HG02642 (cell line): ENCODE results near the gene SEC22A.
"Not testable (repeated sequence)": the region's sequence is repeated elsewhere in the genome, so short reads cannot be mapped to it uniquely, and the experiment has no call there.

Experiments used
- ATAC-seq: cut with Tn5 transposase; IDR thresholded peaks from one replicate; pipeline ENCODE4 v1.9.1; 2021; ENCODE audit warnings: mild to moderate bottlenecking; ENCODE audit not compliant: unreplicated experiment, poor library complexity

SEC22A gene

DNA sequence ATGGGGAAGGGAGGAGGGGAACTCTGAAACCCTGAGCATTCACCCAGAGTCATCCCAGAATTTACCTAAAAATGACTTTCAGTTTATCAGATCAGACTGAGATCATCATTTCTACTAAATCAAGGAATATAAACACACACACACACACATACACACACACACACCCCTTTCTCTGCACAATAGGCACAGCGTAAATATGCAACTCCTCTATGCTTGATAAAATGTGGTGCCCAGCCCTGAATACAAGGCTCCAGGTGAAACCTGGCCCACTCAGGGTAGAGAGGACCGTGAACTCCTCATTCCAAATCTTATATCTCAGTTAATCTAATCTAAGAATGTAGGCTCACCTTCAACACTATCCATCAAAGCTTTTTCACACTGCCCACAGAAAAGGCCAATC is 31.8 kb upstream of the SEC22A start:
- ATAC-seq = no peak

GRCh38 chr3:123180791-123181190 is 21.0 kb upstream of the SEC22A start:
- no peak for ATAC-seq

DNA sequence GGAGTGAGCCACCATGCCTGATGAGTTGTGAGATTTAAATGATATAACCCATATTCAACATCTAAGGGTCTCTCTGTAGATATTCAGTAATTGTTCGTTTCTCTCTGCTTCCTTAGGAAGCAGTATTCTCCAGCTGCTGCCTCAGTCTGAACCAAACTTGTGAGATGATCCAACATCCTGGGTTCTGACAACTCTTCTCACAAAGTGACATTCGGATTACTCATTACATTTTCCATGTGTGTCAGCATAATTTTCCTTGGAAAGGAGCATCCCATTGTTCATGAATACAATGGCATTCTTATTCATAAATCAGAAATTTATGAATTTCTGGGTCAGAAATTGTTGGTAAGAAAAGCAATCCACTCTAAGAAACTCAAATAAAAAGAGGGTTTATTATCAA is 15.0 kb upstream of the SEC22A start:
- ATAC-seq = no peak

- no peak for ATAC-seq
Observed at GRCh38 chr3:123188058-123188457, 13.7 kb upstream of the SEC22A start.

DNA sequence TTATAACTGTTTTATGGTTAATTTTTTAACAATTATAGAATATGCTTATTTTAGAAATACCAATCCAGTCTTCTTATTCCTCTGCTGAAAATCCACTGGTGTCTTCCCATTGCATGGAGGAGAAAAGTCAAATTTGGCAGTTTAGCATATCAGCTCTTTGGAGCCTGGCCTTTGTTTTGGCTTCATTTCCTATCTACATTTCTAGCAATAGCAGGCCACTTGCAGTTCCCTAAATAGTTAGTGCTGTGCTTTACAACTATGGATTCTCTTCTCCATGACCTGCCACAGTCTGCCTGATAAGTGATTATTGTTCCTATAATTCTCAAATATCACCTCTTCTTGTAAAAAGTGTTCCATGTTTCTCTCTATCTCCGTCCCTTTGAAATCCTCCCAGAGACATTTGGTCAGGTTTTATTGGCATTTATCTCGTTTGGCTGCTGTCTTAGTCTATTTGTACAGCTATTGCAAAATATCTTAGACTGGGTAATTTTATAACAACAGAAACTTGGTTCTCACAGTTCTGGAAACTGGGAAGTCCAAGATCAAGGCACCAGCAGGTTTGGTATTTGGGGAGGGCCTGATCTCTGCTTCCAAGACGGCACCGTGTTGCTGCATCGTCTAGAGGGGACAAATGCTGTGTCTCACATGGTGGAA is 8.2 kb upstream of the SEC22A start:
- ATAC-seq = no peak

- ATAC-seq = no peak
Observed at GRCh38 chr3:123194552-123194951, 7.2 kb upstream of the SEC22A start.

- ATAC-seq = no peak
Observed at GRCh38 chr3:123198372-123198771, 3.4 kb upstream of the SEC22A start.

- ATAC-seq = no peak
Observed at GRCh38 chr3:123201223-123201556, 553 bp upstream of the SEC22A start.

DNA sequence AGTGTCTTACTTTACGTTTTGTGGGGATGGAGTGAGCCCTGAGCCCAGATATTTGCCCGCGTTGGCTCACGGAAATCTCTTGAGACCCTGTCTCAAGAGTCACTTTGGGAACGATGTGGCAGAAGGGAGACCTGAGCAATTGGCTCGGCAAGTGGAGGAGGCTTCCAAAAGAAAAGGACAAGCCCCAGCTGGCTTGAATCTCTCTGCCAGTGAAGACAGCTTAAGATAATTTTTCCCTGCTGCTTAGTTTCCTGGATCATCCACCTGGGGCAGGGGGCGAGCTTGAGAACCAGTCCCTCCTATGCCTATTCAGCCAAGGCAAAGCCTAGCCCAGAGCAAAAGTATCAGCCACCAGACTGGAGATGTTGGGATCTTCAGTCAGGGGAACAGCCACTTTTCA is 708 bp downstream of the SEC22A start:
- ATAC-seq = no peak

- ATAC-seq = no peak
Observed at GRCh38 chr3:123218990-123219389, 17.2 kb downstream of the SEC22A start.

DNA sequence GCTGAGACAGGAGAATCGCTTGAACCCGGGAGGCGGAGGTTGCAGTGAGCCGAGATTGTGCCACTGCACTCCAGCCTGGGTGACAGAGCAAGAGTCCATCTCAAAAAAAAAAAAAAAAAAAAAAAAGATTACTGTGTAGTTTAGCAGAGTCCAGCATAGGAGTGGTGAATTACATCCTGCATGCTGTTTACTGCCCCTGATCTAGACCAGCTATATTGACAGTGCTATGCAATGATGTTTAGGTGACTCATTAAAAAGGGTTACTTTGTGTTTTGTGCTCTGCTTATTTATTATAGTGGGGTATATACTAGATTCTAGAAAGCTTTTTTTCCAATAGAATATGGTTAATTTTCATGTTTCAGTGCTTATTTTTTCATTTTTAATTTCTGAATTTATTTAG is 19.6 kb downstream of the SEC22A start:
- not testable (repeated sequence) for ATAC-seq

DNA sequence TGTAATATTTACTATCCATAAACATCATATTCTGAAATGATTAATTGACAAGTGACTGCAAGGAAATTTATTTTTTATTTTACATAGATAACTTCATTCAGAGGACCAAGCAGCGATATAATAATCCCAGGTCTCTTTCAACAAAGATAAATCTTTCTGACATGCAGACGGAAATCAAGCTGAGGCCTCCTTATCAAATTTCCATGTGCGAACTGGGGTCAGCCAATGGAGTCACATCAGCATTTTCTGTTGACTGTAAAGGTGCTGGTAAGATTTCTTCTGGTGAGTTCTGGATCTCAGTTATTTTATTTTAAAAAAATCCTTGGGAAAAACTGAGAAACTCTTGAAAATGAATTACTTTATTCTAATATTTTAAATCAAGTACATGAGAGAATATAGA is 23.3 kb downstream of the SEC22A start:
- ATAC-seq = no peak

GRCh38 chr3:123226549-123226948 is 24.8 kb downstream of the SEC22A start:
- ATAC-seq = no peak

GRCh38 chr3:123229145-123229544 is 27.4 kb downstream of the SEC22A start:
- ATAC-seq = no peak

DNA sequence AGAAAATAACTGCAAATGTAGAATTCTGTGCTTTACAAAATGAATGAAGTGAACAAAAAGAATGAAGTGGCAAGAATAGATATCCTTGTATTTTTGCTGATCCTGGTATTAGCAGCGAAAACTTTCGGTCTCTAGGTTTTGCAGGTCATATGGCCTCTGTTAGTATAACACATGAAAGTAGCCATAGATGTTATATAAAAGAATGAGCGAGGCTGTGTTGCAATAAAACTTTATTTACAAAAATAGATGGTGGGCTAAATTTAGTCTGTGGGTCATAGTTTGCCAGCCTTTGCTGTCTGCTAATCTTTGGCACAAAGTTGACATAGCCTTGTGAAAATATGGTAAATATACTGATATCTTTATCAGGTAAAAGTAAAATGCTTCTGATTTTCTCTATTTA is 35.2 kb downstream of the SEC22A start:
- ATAC-seq = no peak

DNA sequence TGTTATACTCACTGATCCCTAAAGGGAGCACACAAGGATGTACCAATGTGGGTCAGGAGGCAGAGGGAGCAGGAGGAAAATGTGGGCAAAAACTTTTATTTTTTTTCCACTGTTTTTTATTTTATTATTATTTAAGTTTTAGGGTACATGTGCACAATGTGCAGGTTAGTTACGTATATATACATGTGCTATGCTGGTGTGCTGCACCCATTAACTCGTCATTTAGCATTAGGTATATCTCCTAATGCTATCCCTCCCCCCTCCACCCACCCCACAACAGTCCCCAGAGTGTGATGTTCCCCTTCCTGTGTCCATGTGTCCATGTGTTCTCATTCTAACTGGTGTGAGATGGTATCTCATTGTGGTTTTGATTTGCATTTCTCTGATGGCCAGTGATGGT is 37.4 kb downstream of the SEC22A start:
- not testable (repeated sequence) for ATAC-seq

- ATAC-seq = no peak
Observed at GRCh38 chr3:123239756-123240155, 38.0 kb downstream of the SEC22A start.

GRCh38 chr3:123244128-123244527 is 42.4 kb downstream of the SEC22A start:
- no peak for ATAC-seq

GRCh38 chr3:123246866-123247265 is 45.1 kb downstream of the SEC22A start:
- ATAC-seq = no peak

GRCh38 chr3:123256256-123256655 is 54.5 kb downstream of the SEC22A start:
- no peak for ATAC-seq

GRCh38 chr3:123258359-123258758 is 56.6 kb downstream of the SEC22A start:
- no peak for ATAC-seq

GRCh38 chr3:123258811-123259420 is 57.2 kb downstream of the SEC22A start:
- ATAC-seq = no peak
